ENCODE results near the gene RIMS4.

- TF ChIP-seq CTCF (IDR thresholded peaks at IDR 0.05) (no peak), POLR2A (IDR thresholded peaks at IDR 0.05) (no peak)
Measured at GRCh38 chr20:44828640-44829039, 18.3 kb upstream of the RIMS4 start.

Data from thyroid gland (tissue), 4 donors.